ENCODE measurements around the gene RNF20. TPM values are rescaled to one million over a fixed set of nuclear protein-coding genes. Genes with fewer than 3 reads are reported as not detected.

RNF20 gene
- total RNA-seq, 2 donors from 2014 or later = 24.1 to 36.7 TPM

- Histone ChIP-seq H3K27ac (no peak overlapping the region), H3K9me3 (no peaks in the 10 kb centered on the region), H3K36me3 (peaks cover 0 to 12% of the 10 kb centered on the region in 2 donors), H3K4me1 (replicated peaks) (no peaks in the 10 kb centered on the region), H3K4me3 (no peak overlapping the region), H3K27me3 (replicated peaks; ENCODE audit: insufficient read depth) (no peaks in the 10 kb centered on the region)
- no peak for DNase-seq (ENCODE audit: low spot score)
- TF ChIP-seq POLR2AphosphoS5 (IDR thresholded peaks at IDR 0.05) = no peak
- no peak for TF ChIP-seq POLR2A (IDR thresholded peaks at IDR 0.05)
- no peak for TF ChIP-seq CTCF (IDR thresholded peaks at IDR 0.05)
- intact Hi-C loops (cut with DNase I) = no loop called here
Observed at GRCh38 chr9:101564252-101564651, 30.6 kb downstream of the RNF20 start.

- Histone ChIP-seq H3K4me3 (no peak overlapping the region), H3K9me3 (no peaks in the 10 kb centered on the region), H3K27ac (peak overlapping the region; percentile 24 to 59), H3K36me3 (peaks cover 0 to 7% of the 10 kb centered on the region in 2 donors), H3K27me3 (replicated peaks; ENCODE audit: insufficient read depth) (no peaks in the 10 kb centered on the region), H3K4me1 (replicated peaks) (no peaks in the 10 kb centered on the region)
- TF ChIP-seq POLR2AphosphoS5 (IDR thresholded peaks at IDR 0.05) = no peak
- TF ChIP-seq POLR2A (IDR thresholded peaks at IDR 0.05) = no peak
- peak; percentile 15 to 42 (median 34) for TF ChIP-seq CTCF (IDR thresholded peaks at IDR 0.05)
- DNase-seq (ENCODE audit: low spot score) = peak; percentile 32
- intact Hi-C loops (cut with DNase I) = no loop called here
- WGBS = 76% methylated on average over 5 of the region's 5 CpGs
Observed at GRCh38 chr9:101566904-101567724, 33.5 kb downstream of the RNF20 start.

GRCh38 chr9:101567725-101568350, 34.2 kb downstream of the RNF20 start:
- DNase-seq (ENCODE audit: low spot score) = peak; percentile 9
- no peaks in the 10 kb centered on the region for H3K9me3 ChIP-seq
- TF ChIP-seq CTCF (IDR thresholded peaks at IDR 0.05) (no peak), POLR2A (IDR thresholded peaks at IDR 0.05) (no peak), POLR2AphosphoS5 (IDR thresholded peaks at IDR 0.05) (peak; percentile 57)
- no peak overlapping the region for H3K4me3 ChIP-seq
- H3K27ac ChIP-seq = peak overlapping the region in 1 of 2 donors; percentile 59
- H3K36me3 ChIP-seq = no peaks in the 10 kb centered on the region
- H3K4me1 ChIP-seq (replicated peaks) = no peaks in the 10 kb centered on the region
- WGBS = 77% methylated on average over 3 of the region's 3 CpGs
- no peaks in the 10 kb centered on the region for H3K27me3 ChIP-seq (replicated peaks; ENCODE audit: insufficient read depth)
- intact Hi-C loops (cut with DNase I) = no loop called here

GRCh38 chr9:101569741-101570501, 36.3 kb downstream of the RNF20 start:
- H3K36me3 ChIP-seq = no peaks in the 10 kb centered on the region
- intact Hi-C loops (cut with DNase I) = no loop called here
- DNase-seq (ENCODE audit: low spot score) = no peak

More at GRCh38 chr9:101569741-101570501, 36.3 kb downstream of the RNF20 start:
- H3K9me3 ChIP-seq = no peaks in the 10 kb centered on the region
- 82% methylated on average over 5 of the region's 5 CpGs for whole genome bisulfite sequencing
- H3K4me3 ChIP-seq = no peak overlapping the region
- H3K27me3 ChIP-seq (replicated peaks; ENCODE audit: insufficient read depth) = no peaks in the 10 kb centered on the region
- no peak for TF ChIP-seq CTCF (IDR thresholded peaks at IDR 0.05)
- H3K4me1 ChIP-seq (replicated peaks) = no peaks in the 10 kb centered on the region
- H3K27ac ChIP-seq = no peak overlapping the region
